ENCODE measurements around the gene PGPEP1.
"Not testable (repeated sequence)": the region's sequence is repeated elsewhere in the genome, so short reads cannot be mapped to it uniquely, and the experiment has no call there.

Gene PGPEP1

GRCh38 chr19:18336121-18336520 lies 4.3 kb upstream of the PGPEP1 start:
- no peak for DNase-seq

GRCh38 chr19:18338541-18338940 lies 1.9 kb upstream of the PGPEP1 start:
- no peak for DNase-seq

- DNase-seq: no peak
Measured at GRCh38 chr19:18339723-18340122, 675 bp upstream of the PGPEP1 start.

GRCh38 chr19:18340990-18341868 lies 831 bp downstream of the PGPEP1 start:
- DNase-seq: no peak

- no peak for DNase-seq
Measured at GRCh38 chr19:18342090-18342632, 1.8 kb downstream of the PGPEP1 start.

- no peak for DNase-seq
Measured at GRCh38 chr19:18344582-18344950, 4.2 kb downstream of the PGPEP1 start.

GRCh38 chr19:18345296-18345695 lies 4.9 kb downstream of the PGPEP1 start:
- no peak for DNase-seq

- no peak for DNase-seq
Measured at GRCh38 chr19:18346091-18346490, 5.7 kb downstream of the PGPEP1 start.

- DNase-seq: no peak
Measured at GRCh38 chr19:18348171-18348570, 7.8 kb downstream of the PGPEP1 start.

- not testable (repeated sequence) for DNase-seq
Measured at GRCh38 chr19:18348818-18349339, 8.5 kb downstream of the PGPEP1 start.

GRCh38 chr19:18349524-18350128 lies 9.2 kb downstream of the PGPEP1 start:
- peak; percentile 38 for DNase-seq

- no peak for DNase-seq
Measured at GRCh38 chr19:18350490-18350889, 10.1 kb downstream of the PGPEP1 start.

GRCh38 chr19:18351544-18351943 lies 11.1 kb downstream of the PGPEP1 start:
- no peak for DNase-seq

GRCh38 chr19:18353378-18354005 lies 13.1 kb downstream of the PGPEP1 start:
- DNase-seq: no peak

- DNase-seq: not testable (repeated sequence)
Measured at GRCh38 chr19:18354743-18355142, 14.3 kb downstream of the PGPEP1 start.

- DNase-seq: no peak
Measured at GRCh38 chr19:18357041-18357440, 16.6 kb downstream of the PGPEP1 start.

- DNase-seq: no peak
Measured at GRCh38 chr19:18361646-18362045, 21.2 kb downstream of the PGPEP1 start.

GRCh38 chr19:18362934-18363542 lies 22.6 kb downstream of the PGPEP1 start:
- DNase-seq: no peak

- no peak for DNase-seq
Measured at GRCh38 chr19:18363787-18364186, 23.4 kb downstream of the PGPEP1 start.

GRCh38 chr19:18364277-18364825 lies 24.0 kb downstream of the PGPEP1 start:
- DNase-seq: not testable (repeated sequence)

GRCh38 chr19:18364826-18365528 lies 24.6 kb downstream of the PGPEP1 start:
- peak; percentile 92 for DNase-seq

- DNase-seq: no peak
Measured at GRCh38 chr19:18366021-18366435, 25.6 kb downstream of the PGPEP1 start.

All from amniotic stem cell (primary cell).